Stimulated activated CD4-positive, alpha-beta T cell treated with anti-CD3 and anti-CD28 coated beads, Interleukin-12 subunit alpha, Interleukin-12 subunit beta, amount 100 ng/mL, for 4 hours (primary cell): ENCODE data around the gene CAT.

Experiments
- DNase-seq: peaks from one replicate; pipeline ENCODE4 v3.0.0-alpha.2; 2020

The CAT gene

GRCh38 chr11:34499719-34500500 is 61.2 kb downstream of the CAT start:
- DNase-seq: no peak

- no peak for DNase-seq
These were observed 62.8 kb downstream of the CAT start for GRCh38 chr11:34501500-34501899.

- DNase-seq: no peak
These were observed 63.2 kb downstream of the CAT start for GRCh38 chr11:34501949-34502348.

GRCh38 chr11:34502949-34503348 is 64.2 kb downstream of the CAT start:
- no peak for DNase-seq

GRCh38 chr11:34505874-34506273 is 67.1 kb downstream of the CAT start:
- DNase-seq: no peak

- no peak for DNase-seq
These were observed 68.4 kb downstream of the CAT start for GRCh38 chr11:34507156-34507555.

- DNase-seq: no peak
These were observed 68.9 kb downstream of the CAT start for GRCh38 chr11:34507610-34508009.

GRCh38 chr11:34508524-34508923 is 69.8 kb downstream of the CAT start:
- no peak for DNase-seq

- DNase-seq: no peak
These were observed 70.7 kb downstream of the CAT start for GRCh38 chr11:34509336-34509876.

- no peak for DNase-seq
These were observed 71.5 kb downstream of the CAT start for GRCh38 chr11:34510218-34510617.

- no peak for DNase-seq
These were observed 71.9 kb downstream of the CAT start for GRCh38 chr11:34510673-34511072.

- peak; percentile 43 for DNase-seq
These were observed 74.3 kb downstream of the CAT start for GRCh38 chr11:34512840-34513681.

GRCh38 chr11:34513682-34514449 is 75.1 kb downstream of the CAT start, which contains the start of gene ELF5:
Gene ELF5, minus strand, starts transcription at chr11:34513794. Its CDS starts 8,045 bp downstream, at chr11:34505749.
- no peak for DNase-seq

- DNase-seq: no peak
These were observed 75.9 kb downstream of the CAT start for GRCh38 chr11:34514597-34514996.

GRCh38 chr11:34516247-34517040 is 77.7 kb downstream of the CAT start:
- no peak for DNase-seq

GRCh38 chr11:34519595-34520235 is 81.0 kb downstream of the CAT start:
- DNase-seq: no peak

- no peak for DNase-seq
These were observed 82.5 kb downstream of the CAT start for GRCh38 chr11:34521265-34521664.
